Measurements from ENCODE around the gene MAL. TPM values are rescaled to one million over a fixed set of nuclear protein-coding genes. Genes with fewer than 3 reads are reported as not detected.

The MAL gene
- total RNA-seq (2012; rRNA removed) (not detected in 2 replicates), polyA plus RNA-seq (2012; rRNA removed) (not detected in 2 replicates), Bru-seq, nascent RNA (not detected), BruChase-seq, experiment 1, labeled RNA remaining after a 6-hour chase (not detected), BruChase-seq, experiment 2, labeled RNA remaining after a 2-hour chase (not detected)
- not detected in 2 replicates for polyA plus RNA-seq (2012; cell fraction: cytosol; rRNA removed)
- not detected in 2 replicates for polyA plus RNA-seq (2012; cell fraction: nucleus; rRNA removed; ENCODE audit: low replicate concordance)
- long read RNA-seq: 0 reads

DNA sequence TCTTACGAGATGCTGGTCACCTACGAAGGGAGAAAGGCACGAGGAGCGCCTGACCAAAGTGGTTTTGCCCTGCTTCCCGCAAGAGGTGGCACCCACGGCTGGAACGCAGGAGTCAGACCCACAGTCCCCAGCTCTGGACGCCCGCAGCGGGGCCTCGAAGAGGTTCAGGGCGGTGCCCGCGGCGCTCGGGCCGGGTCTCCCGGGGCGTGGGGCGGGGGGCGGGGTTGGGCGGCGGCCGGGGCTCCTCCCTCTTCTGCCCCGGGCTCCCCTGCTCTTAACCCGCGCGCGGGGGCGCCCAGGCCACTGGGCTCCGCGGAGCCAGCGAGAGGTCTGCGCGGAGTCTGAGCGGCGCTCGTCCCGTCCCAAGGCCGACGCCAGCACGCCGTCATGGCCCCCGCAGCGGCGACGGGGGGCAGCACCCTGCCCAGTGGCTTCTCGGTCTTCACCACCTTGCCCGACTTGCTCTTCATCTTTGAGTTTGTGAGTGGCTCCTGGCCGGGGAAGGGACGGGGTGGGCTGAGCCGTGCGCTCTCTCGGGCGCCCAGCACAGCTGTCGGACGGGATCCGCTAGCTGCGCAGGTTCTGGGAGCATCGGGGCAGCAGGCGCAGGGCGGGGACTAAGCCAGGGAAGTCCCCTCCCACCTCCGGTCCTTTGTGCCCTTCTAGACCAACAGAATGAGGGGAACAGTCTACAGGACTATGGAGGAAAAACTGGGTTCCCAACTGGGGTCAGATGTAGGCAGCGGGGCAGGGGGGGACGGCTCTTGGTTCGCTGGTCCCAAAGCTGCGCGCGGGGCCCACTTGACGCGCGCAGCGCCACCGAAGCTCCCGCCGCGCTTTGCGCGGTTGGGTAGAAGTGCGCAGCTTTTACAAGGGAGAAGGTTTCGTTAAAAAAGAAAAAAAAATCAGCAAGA lies at the start of gene MAL:
MAL (plus strand) TSS at position 303 of the 914 bp plus-strand sequence; CDS start at position 388, 85 bp downstream.
- Histone ChIP-seq H2AK5ac (ENCODE audit: low read depth, low read length) (no peak within 1 kb of the TSS), H3K4ac (ENCODE audit: low read depth, low read length) (no peak within 1 kb of the TSS), H3K9me3 (ENCODE audit: control insufficient read depth, insufficient read depth, low read length) (no peaks in the 10 kb centered on the region), H3K27me3 (ENCODE audit: control insufficient read depth, insufficient read depth, low read length) (peaks cover 76% of the 10 kb centered on the region), H4K20me1 (ENCODE audit: insufficient read depth, low read length) (no peaks in the 10 kb centered on the region), H2AFZ (replicated peaks; ENCODE audit: low read length, poor library complexity) (peak within 1 kb of the TSS; percentile 49), H2BK120ac (ENCODE audit: low read depth, low read length) (no peak within 1 kb of the TSS), H2BK20ac (ENCODE audit: low read depth, low read length) (no peak within 1 kb of the TSS), H3K4me2 (ENCODE audit: low read depth, low read length) (peak within 1 kb of the TSS; percentile 40; the same call in 1 of the 2 replicates), H4K5ac (ENCODE audit: low read depth, low read length) (no peak within 1 kb of the TSS), H2AK9ac (replicated peaks; ENCODE audit: low read depth, low read length, poor library complexity) (no peak within 1 kb of the TSS), H2BK5ac (ENCODE audit: low read depth, low read length, poor library complexity, severe bottlenecking) (no peak within 1 kb of the TSS), H3K9ac (ENCODE audit: low read depth, low read length) (no peak within 1 kb of the TSS), H4K91ac (ENCODE audit: insufficient read depth, low read depth, low read length) (no peak within 1 kb of the TSS), H3K56ac (ENCODE audit: extremely low read depth, insufficient read depth, low read length) (no peak within 1 kb of the TSS), H3K14ac (replicated peaks; ENCODE audit: low read depth, low read length) (no peak within 1 kb of the TSS), H3K18ac (ENCODE audit: low read depth, low read length) (no peak within 1 kb of the TSS), H3K27ac (ENCODE audit: insufficient read depth, low read length) (no peak within 1 kb of the TSS), H3K36me3 (ENCODE audit: control insufficient read depth, insufficient read depth, low read length) (no peaks in the 10 kb centered on the region), H3K4me1 (ENCODE audit: control insufficient read depth, insufficient read depth, low read length) (peaks cover 4% of the 10 kb centered on the region; the same call in 1 of the 2 replicates), H3K23ac (ENCODE audit: low read depth, low read length) (no peak within 1 kb of the TSS), H3K9me1 (ENCODE audit: insufficient read depth, low read length) (no peaks in the 10 kb centered on the region), H3K4me3 (ENCODE audit: insufficient read depth, low read depth, low read length) (no peak within 1 kb of the TSS), H3K79me1 (ENCODE audit: low read depth in 1 of 2, low read length in 2 of 2) (no peaks in the 10 kb centered on the region), H2BK15ac (ENCODE audit: low read depth, low read length) (no peak within 1 kb of the TSS), H4K8ac (ENCODE audit: low read depth in 2 of 2, low read length in 2 of 2) (no peak within 1 kb of the TSS)
- ChIA-PET POLR2A (ENCODE audit: unreplicated experiment) (no interaction called here), CTCF (interaction anchor here (1.0 kb wide), 1 partner anchor 54 kb away, joined by 3 read pairs; no protein-coding TSS in a partner anchor)
- no TSS peak for BruUV-seq (replicated peaks)
- 1% methylated on average over 21 of the region's 81 CpGs; no CpG with 5 or more reads in 1 of the 2 experiments for WGBS, 2 experiments (ENCODE audit: extremely low coverage in 2 of 2, insufficient read length in 1 of 2)
- intact Hi-C loops (cut with micrococcal nuclease): no loop called here
- in situ Hi-C loops (cut with MboI; ENCODE audit: low sequenced_read_pairs): no loop called here
- dilution Hi-C loops (cut with HindIII; ENCODE audit: low sequenced_read_pairs, unreplicated experiment): no loop called here
- ATAC-seq (ENCODE audit: low read depth): no peak
- DNase-seq: no peak
- TF ChIP-seq MAZ (IDR thresholded peaks at IDR 0.05; ENCODE audit: borderline replicate concordance, low read depth, low read length) (no peak), MAFK (IDR thresholded peaks at IDR 0.05; ENCODE audit: low read depth, low read length) (no peak), RAD21 (IDR thresholded peaks at IDR 0.05; ENCODE audit: low read length) (no peak), RFX5 (IDR thresholded peaks at IDR 0.05; ENCODE audit: low read depth, low read length) (no peak), CHD1 (IDR thresholded peaks at IDR 0.05; ENCODE audit: low read depth, low read length) (no peak), NFE2L2 (IDR thresholded peaks at IDR 0.05; ENCODE audit: low read depth, low read length) (no peak), CEBPB (IDR thresholded peaks at IDR 0.05; ENCODE audit: low read depth, low read length) (no peak), BHLHE40 (IDR thresholded peaks at IDR 0.05; ENCODE audit: low read depth, low read length) (no peak), MXI1 (IDR thresholded peaks at IDR 0.05; ENCODE audit: borderline replicate concordance, low read depth, low read length) (no peak)
- TF ChIP-seq, protein P1, sequence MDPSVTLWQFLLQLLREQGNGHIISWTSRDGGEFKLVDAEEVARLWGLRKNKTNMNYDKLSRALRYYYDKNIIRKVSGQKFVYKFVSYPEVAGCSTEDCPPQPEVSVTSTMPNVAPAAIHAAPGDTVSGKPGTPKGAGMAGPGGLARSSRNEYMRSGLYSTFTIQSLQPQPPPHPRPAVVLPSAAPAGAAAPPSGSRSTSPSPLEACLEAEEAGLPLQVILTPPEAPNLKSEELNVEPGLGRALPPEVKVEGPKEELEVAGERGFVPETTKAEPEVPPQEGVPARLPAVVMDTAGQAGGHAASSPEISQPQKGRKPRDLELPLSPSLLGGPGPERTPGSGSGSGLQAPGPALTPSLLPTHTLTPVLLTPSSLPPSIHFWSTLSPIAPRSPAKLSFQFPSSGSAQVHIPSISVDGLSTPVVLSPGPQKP (IDR thresholded peaks at IDR 0.05; ENCODE audit: borderline replicate concordance, low read depth, low read length): no peak
- TF ChIP-seq, protein P2, sequence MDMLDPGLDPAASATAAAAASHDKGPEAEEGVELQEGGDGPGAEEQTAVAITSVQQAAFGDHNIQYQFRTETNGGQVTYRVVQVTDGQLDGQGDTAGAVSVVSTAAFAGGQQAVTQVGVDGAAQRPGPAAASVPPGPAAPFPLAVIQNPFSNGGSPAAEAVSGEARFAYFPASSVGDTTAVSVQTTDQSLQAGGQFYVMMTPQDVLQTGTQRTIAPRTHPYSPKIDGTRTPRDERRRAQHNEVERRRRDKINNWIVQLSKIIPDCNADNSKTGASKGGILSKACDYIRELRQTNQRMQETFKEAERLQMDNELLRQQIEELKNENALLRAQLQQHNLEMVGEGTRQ (IDR thresholded peaks at IDR 0.05; ENCODE audit: low read depth, low read length): no peak
- TF ChIP-seq, protein P3, sequence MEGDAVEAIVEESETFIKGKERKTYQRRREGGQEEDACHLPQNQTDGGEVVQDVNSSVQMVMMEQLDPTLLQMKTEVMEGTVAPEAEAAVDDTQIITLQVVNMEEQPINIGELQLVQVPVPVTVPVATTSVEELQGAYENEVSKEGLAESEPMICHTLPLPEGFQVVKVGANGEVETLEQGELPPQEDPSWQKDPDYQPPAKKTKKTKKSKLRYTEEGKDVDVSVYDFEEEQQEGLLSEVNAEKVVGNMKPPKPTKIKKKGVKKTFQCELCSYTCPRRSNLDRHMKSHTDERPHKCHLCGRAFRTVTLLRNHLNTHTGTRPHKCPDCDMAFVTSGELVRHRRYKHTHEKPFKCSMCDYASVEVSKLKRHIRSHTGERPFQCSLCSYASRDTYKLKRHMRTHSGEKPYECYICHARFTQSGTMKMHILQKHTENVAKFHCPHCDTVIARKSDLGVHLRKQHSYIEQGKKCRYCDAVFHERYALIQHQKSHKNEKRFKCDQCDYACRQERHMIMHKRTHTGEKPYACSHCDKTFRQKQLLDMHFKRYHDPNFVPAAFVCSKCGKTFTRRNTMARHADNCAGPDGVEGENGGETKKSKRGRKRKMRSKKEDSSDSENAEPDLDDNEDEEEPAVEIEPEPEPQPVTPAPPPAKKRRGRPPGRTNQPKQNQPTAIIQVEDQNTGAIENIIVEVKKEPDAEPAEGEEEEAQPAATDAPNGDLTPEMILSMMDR (conservative IDR thresholded peaks at IDR 0.05; ENCODE audit: low read depth, low read length): no peak

Measured in IMR-90 (cell line).